ENCODE measurements around the gene TBC1D17. TPM values are rescaled to one million over a fixed set of nuclear protein-coding genes. Genes with fewer than 3 reads are reported as not detected.
A peak's percentile ranks its signal among the peaks of the same experiment; 100 is the strongest.

TBC1D17 gene
- polyA plus RNA-seq, 1 experiment = 15.6 TPM

DNA sequence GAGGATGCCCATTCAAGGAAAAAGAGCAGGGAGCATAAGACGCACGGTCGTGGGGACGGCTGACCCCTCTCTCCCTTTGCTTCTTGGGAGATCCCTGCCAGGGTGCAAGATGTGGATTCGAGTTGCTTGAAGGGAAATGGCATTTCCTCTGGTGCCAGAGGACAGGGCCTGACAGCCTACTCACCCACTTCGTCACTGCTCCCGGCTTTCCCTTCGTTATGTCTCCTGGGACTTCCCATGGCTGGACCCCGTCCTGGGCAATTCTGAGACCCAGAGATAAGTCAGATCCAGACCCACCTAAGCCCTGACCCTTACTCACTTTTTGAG, 1.2 kb downstream of the TBC1D17 start:
- no peak for DNase-seq (ENCODE audit: low read depth, low spot score)
- Histone ChIP-seq H3K27ac (ENCODE audit: low read depth, low read length) (no peak overlapping the region), H3K27me3 (ENCODE audit: control insufficient read depth, insufficient read depth, low read length) (no peaks in the 10 kb centered on the region), H3K9me3 (ENCODE audit: control insufficient read depth, insufficient read depth, low read length) (peaks cover 13% of the 10 kb centered on the region), H3K4me3 (ENCODE audit: low read depth, low read length) (peak overlapping the region; percentile 89)
- ChIA-PET CTCF (no interaction called here), POLR2A (no interaction called here)
- TF ChIP-seq CTCF (IDR thresholded peaks at IDR 0.05; ENCODE audit: low read depth, low read length) = no peak

GRCh38 chr19:49879243-49879963, 1.9 kb downstream of the TBC1D17 start:
- peaks cover 13% of the 10 kb centered on the region for H3K9me3 ChIP-seq (ENCODE audit: control insufficient read depth, insufficient read depth, low read length)
- no peaks in the 10 kb centered on the region for H3K27me3 ChIP-seq (ENCODE audit: control insufficient read depth, insufficient read depth, low read length)
- H3K27ac ChIP-seq (ENCODE audit: low read depth, low read length) = no peak overlapping the region
- H3K4me3 ChIP-seq (ENCODE audit: low read depth, low read length) = no peak overlapping the region
- CTCF ChIA-PET = no interaction called here
- DNase-seq (ENCODE audit: low read depth, low spot score) = no peak
- POLR2A ChIA-PET = interaction anchor here (0.7 kb wide), 1 partner anchor 10 kb away, joined by 5 read pairs; no protein-coding TSS in a partner anchor
- no peak for TF ChIP-seq CTCF (IDR thresholded peaks at IDR 0.05; ENCODE audit: low read depth, low read length)

- no peak for TF ChIP-seq CTCF (IDR thresholded peaks at IDR 0.05; ENCODE audit: low read depth, low read length)
- ChIA-PET POLR2A (interaction anchor here (0.7 kb wide), 1 partner anchor 11 kb away, joined by 5 read pairs; no protein-coding TSS in a partner anchor), CTCF (no interaction called here)
- Histone ChIP-seq H3K27ac (ENCODE audit: low read depth, low read length) (peak overlapping the region; percentile 21), H3K9me3 (ENCODE audit: control insufficient read depth, insufficient read depth, low read length) (peaks cover 13% of the 10 kb centered on the region), H3K4me3 (ENCODE audit: low read depth, low read length) (no peak overlapping the region), H3K27me3 (ENCODE audit: control insufficient read depth, insufficient read depth, low read length) (no peaks in the 10 kb centered on the region)
- no peak for DNase-seq (ENCODE audit: low read depth, low spot score)
These were observed 2.8 kb downstream of the TBC1D17 start for GRCh38 chr19:49880162-49880869.

DNA sequence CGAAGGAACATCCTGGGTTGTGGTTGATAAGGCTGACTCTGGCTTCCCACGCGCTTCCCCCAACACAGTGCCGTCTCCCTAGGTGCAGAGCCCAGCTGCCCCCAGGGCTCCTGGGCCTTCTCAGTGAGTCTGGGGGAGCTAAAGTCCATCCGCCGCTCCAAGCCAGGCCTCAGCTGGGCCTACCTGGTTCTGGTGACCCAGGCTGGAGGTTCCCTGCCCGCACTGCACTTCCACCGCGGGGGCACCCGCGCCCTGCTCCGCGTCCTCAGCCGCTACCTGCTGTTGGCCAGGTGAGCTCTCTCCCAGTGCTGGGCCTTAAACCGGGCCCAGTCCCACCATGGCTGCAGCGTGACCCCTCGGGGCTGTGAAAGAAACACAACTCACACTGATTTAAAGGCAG, 3.7 kb downstream of the TBC1D17 start:
- no peak for TF ChIP-seq CTCF (IDR thresholded peaks at IDR 0.05; ENCODE audit: low read depth, low read length)
- no peak overlapping the region for H3K4me3 ChIP-seq (ENCODE audit: low read depth, low read length)
- no peak for DNase-seq (ENCODE audit: low read depth, low spot score)
- no peak overlapping the region for H3K27ac ChIP-seq (ENCODE audit: low read depth, low read length)
- ChIA-PET CTCF (no interaction called here), POLR2A (no interaction called here)
- H3K27me3 ChIP-seq (ENCODE audit: control insufficient read depth, insufficient read depth, low read length) = no peaks in the 10 kb centered on the region
- H3K9me3 ChIP-seq (ENCODE audit: control insufficient read depth, insufficient read depth, low read length) = peaks cover 13% of the 10 kb centered on the region

DNA sequence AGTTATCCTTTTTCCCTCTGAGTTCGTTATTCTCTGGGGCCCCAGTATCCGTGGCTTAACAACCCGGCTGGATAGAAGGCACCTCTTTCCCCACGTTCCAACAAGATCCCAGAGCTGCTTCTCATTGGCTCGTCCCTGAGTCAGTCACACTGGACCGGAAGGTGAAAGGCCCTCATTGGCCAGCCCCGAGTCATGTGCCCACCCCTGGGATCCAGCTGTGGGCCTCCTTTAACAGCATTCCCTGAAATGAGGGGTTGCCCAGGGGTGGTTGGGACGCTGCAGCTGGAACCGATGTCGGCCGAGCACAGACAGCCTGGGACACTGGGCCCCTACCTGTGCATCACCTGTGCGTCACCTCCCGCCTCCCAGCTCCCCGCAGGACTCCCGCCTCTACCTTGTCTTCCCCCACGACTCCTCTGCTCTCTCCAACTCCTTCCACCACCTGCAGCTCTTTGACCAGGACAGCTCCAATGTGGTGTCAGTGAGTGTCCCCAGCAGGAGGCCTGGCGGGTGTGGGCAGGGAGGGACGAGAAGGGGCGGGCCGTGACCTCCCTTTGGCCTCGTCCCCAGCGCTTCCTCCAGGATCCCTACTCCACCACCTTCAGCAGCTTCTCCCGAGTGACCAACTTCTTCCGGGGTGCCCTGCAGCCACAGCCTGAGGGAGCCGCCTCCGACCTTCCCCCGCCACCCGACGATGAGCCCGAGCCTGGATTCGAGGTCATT, 4.3 kb downstream of the TBC1D17 start:
- TF ChIP-seq CTCF (IDR thresholded peaks at IDR 0.05; ENCODE audit: low read depth, low read length) = no peak
- Histone ChIP-seq H3K9me3 (ENCODE audit: control insufficient read depth, insufficient read depth, low read length) (peaks cover 13% of the 10 kb centered on the region), H3K27ac (ENCODE audit: low read depth, low read length) (no peak overlapping the region), H3K27me3 (ENCODE audit: control insufficient read depth, insufficient read depth, low read length) (no peaks in the 10 kb centered on the region), H3K4me3 (ENCODE audit: low read depth, low read length) (no peak overlapping the region)
- ChIA-PET POLR2A (no interaction called here), CTCF (no interaction called here)
- no peak for DNase-seq (ENCODE audit: low read depth, low spot score)

Measured in AG04450 (cell line).